Measurements from ENCODE around the gene FUT1.
"Not testable (repeated sequence)": the region's sequence is repeated elsewhere in the genome, so short reads cannot be mapped to it uniquely, and the experiment has no call there.

Gene FUT1

GRCh38 chr19:48768171-48768753 is 15.8 kb upstream of the FUT1 start:
- not testable (repeated sequence) for DNase-seq (ENCODE audit: low spot score)

GRCh38 chr19:48765816-48766215 is 13.4 kb upstream of the FUT1 start:
- not testable (repeated sequence) for DNase-seq (ENCODE audit: low spot score)

GRCh38 chr19:48760504-48761205 is 8.2 kb upstream of the FUT1 start:
- DNase-seq (ENCODE audit: low spot score): no peak

GRCh38 chr19:48757741-48758144 is 5.3 kb upstream of the FUT1 start:
- no peak for DNase-seq (ENCODE audit: low spot score)

- DNase-seq (ENCODE audit: low spot score): no peak
Observed at GRCh38 chr19:48757089-48757675, 4.7 kb upstream of the FUT1 start.

GRCh38 chr19:48756686-48757085 is 4.2 kb upstream of the FUT1 start:
- no peak for DNase-seq (ENCODE audit: low spot score)

GRCh38 chr19:48756212-48756611 is 3.8 kb upstream of the FUT1 start:
- no peak for DNase-seq (ENCODE audit: low spot score)

GRCh38 chr19:48755787-48756186 is 3.3 kb upstream of the FUT1 start:
- no peak for DNase-seq (ENCODE audit: low spot score)

GRCh38 chr19:48755084-48755641 is 2.7 kb upstream of the FUT1 start, which contains the start of gene FGF21:
FGF21 (plus strand) TSS chr19:48755524; CDS start chr19:48756237, 713 bp downstream.
- no peak for DNase-seq (ENCODE audit: low spot score)

GRCh38 chr19:48751845-48752495 is 471 bp downstream of the FUT1 start:
- no peak for DNase-seq (ENCODE audit: low spot score)

GRCh38 chr19:48750771-48751504 is 1.5 kb downstream of the FUT1 start:
- no peak for DNase-seq (ENCODE audit: low spot score)

GRCh38 chr19:48750351-48750750 is 2.1 kb downstream of the FUT1 start:
- no peak for DNase-seq (ENCODE audit: low spot score)

- DNase-seq (ENCODE audit: low spot score): no peak
Observed at GRCh38 chr19:48749571-48750198, 2.8 kb downstream of the FUT1 start.

- DNase-seq (ENCODE audit: low spot score): peak; percentile 89
Observed at GRCh38 chr19:48746738-48747575, 5.5 kb downstream of the FUT1 start, which contains the start of gene IZUMO1. IZUMO1 (minus strand) TSS chr19:48746909; CDS start chr19:48745859, 1,050 bp downstream.

GRCh38 chr19:48746110-48746509 is 6.3 kb downstream of the FUT1 start:
- no peak for DNase-seq (ENCODE audit: low spot score)

GRCh38 chr19:48745208-48745995 is 7.0 kb downstream of the FUT1 start:
- DNase-seq (ENCODE audit: low spot score): peak; percentile 85

GRCh38 chr19:48742096-48742495 is 10.3 kb downstream of the FUT1 start:
- no peak for DNase-seq (ENCODE audit: low spot score)

- DNase-seq (ENCODE audit: low spot score): no peak
Observed at GRCh38 chr19:48741129-48741999, 11.1 kb downstream of the FUT1 start.

Measured in AG08396 (cell line).